Pancreas (tissue), 10 donors: ENCODE data around the gene IMMP2L. TPM values are rescaled to one million over a fixed set of nuclear protein-coding genes. Genes with fewer than 3 reads are reported as not detected.

Source experiments
- ATAC-seq, 4 donors: fragments of 200-7000 bp; cut with Tn5 transposase; one replicate each; pipeline versions ENCODE4 v1.8.0 to v1.9.1; 2020; ENCODE audit warnings: mild to moderate bottlenecking in 4 of 4, moderate library complexity in 4 of 4
- DNase-seq, 6 donors: peaks; one replicate each; pipeline ENCODE4 v3.0.0-alpha.2; 2020
- FAIRE-seq: peaks from 2 replicates; lab custom pipeline; 2012; peaks lifted over from hg19 to GRCh38; lab: Jason Lieb, UNC
- H3K27ac ChIP-seq, 4 donors: fragments of 200-600 bp; sonication (generic); 1 replicate in 3 of 4; 2 replicates in 1 of 4; pipeline versions ENCODE4 v1.5.0 to v1.8.0; 2020
- H3K27me3 ChIP-seq, 4 donors: fragments of 200-600 bp; one replicate each; pipeline ENCODE4 v1.8.0; 2021
- H3K36me3 ChIP-seq, 3 donors: fragments of 200-600 bp; sonication (generic) in 1 of 3; one replicate each; pipeline versions ENCODE4 v1.5.0 to v1.8.0; 2020 to 2021
- H3K4me1 ChIP-seq, 3 donors: fragments of 200-600 bp; one replicate each; pipeline ENCODE4 v1.8.0; 2021
- H3K4me3 ChIP-seq, 4 donors: fragments of 200-600 bp; sonication (generic) in 2 of 4; one replicate each; pipeline versions ENCODE4 v1.5.0 to v1.8.0; 2020 to 2021
- H3K9me3 ChIP-seq, 4 donors: fragments of 200-600 bp; one replicate each; pipeline ENCODE4 v1.8.0; 2021
- WGBS, 2 donors: extraction: QIAGEN DNeasy Blood & Tissue Kit; methylation state at CpG; one replicate each; pipeline ENCODE4 v1.1.7; 2013; 5-methylcytosine and 5-hydroxymethylcytosine counted together
- intact Hi-C, 3 donors: fragments of 100-400 bp; cut with DNase I; formaldehyde crosslinking; loops; one replicate each; pipeline versions ENCODE4 v1.11.1 to v1.14.2; 2022
- polyA plus RNA-seq, 2 donors: library from polyadenylated mRNA; stranded (reverse); fragments of 200-250 nt; gene quantifications; one replicate each; pipeline ENCODE4 v1.2.3, GENCODE V29; 2013
- total RNA-seq, 6 donors: library from RNA; stranded (reverse); fragmentation: NEBNext Ultra II Directional in 4 of 6; extraction: Animal tissue kit (Norgen Biotek cat#: 25700) in 4 of 6; gene quantifications; one replicate each; pipeline versions ENCODE4 v1.2.1 to v1.2.4, GENCODE V29; 2021 to 2023
- TF ChIP-seq, protein P1 (sequence below), 4 donors: fragments of 200-600 bp; sonication (generic) in 3 of 4; IDR thresholded peaks; one replicate each; pipeline versions ENCODE4 v1.5.0 to v1.8.0; 2021; ENCODE audit warnings: antibody characterized with exemption in 4 of 4
- donor health status: healthy with polysubstance abuse.
- donor health status: DM: no; HTN: no; CAD: no; lungs with moderate emphysema.
- donor health status: DM: no; HTN: no; CAD: no.
- donor health status: control.
- donor health status: control.
- donor health status: Bipolar disorder and iron deficiency.
- donor health status: DM: yes; HTN: yes; CAD: no.
- donor health status: DM: no; HTN: no; CAD: no.
- donor health status: DM: no; HTN: no; CAD: no.
- donor health status: DM: yes; HTN: yes; CAD: no.

The IMMP2L gene
- total and polyA plus RNA-seq, 8 donors: 7.3 to 30.0 (median 12.9) TPM

- intact Hi-C loops: no loop called here
- Histone ChIP-seq H3K27me3 (no peaks in the 10 kb centered on the region), H3K36me3 (no peaks in the 10 kb centered on the region), H3K27ac (no peak overlapping the region), H3K4me1 (peaks cover 0 to 24% (median 14%) of the 10 kb centered on the region in 3 donors), H3K4me3 (no peak overlapping the region), H3K9me3 (no peaks in the 10 kb centered on the region)
- no peak for ATAC-seq
- no peak for FAIRE-seq
- 96% methylated on average over 3 of the region's 3 CpGs for WGBS, 2 donors
- DNase-seq: no peak
- TF ChIP-seq, protein P1, sequence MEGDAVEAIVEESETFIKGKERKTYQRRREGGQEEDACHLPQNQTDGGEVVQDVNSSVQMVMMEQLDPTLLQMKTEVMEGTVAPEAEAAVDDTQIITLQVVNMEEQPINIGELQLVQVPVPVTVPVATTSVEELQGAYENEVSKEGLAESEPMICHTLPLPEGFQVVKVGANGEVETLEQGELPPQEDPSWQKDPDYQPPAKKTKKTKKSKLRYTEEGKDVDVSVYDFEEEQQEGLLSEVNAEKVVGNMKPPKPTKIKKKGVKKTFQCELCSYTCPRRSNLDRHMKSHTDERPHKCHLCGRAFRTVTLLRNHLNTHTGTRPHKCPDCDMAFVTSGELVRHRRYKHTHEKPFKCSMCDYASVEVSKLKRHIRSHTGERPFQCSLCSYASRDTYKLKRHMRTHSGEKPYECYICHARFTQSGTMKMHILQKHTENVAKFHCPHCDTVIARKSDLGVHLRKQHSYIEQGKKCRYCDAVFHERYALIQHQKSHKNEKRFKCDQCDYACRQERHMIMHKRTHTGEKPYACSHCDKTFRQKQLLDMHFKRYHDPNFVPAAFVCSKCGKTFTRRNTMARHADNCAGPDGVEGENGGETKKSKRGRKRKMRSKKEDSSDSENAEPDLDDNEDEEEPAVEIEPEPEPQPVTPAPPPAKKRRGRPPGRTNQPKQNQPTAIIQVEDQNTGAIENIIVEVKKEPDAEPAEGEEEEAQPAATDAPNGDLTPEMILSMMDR (IDR thresholded peaks at IDR 0.05): no peak
Observed at GRCh38 chr7:111104710-111105109, 457.6 kb downstream of the IMMP2L start.

DNA sequence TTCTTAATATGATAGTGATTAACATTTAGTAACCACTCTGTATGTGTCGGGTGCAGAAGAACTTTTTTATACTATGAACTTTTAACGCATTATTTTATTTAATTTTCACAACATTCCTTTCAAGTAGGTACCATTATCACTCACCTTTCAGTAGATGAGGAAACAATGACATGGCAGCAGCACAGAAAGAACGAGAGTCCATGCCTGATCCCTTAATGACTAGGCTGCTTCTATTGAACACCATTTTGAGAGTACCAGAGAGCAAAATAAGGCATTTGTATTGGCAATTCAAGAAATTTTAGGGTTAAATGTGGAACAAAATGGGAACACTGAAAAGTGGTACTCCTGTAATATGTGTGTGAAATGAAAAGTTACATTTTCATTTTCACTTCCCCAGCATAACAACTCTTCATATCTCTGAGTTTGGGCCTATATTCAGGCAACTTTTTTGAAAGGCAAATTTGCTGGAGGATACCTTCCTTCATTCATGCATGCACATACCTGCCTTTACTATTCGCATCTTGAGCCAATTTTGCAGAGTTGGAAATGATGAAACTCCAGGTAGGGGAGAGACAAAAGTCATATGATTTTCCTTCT lies 458.5 kb downstream of the IMMP2L start:
- Histone ChIP-seq H3K27ac (no peak overlapping the region), H3K4me3 (no peak overlapping the region), H3K4me1 (peaks cover 0 to 23% (median 14%) of the 10 kb centered on the region in 3 donors), H3K9me3 (no peaks in the 10 kb centered on the region), H3K27me3 (no peaks in the 10 kb centered on the region), H3K36me3 (no peaks in the 10 kb centered on the region)
- 73 to 74% methylated on average over 4 of the region's 4 CpGs for WGBS, 2 donors
- TF ChIP-seq, protein P1 (IDR thresholded peaks at IDR 0.05): no peak
- intact Hi-C loops: no loop called here
- DNase-seq (no peak), ATAC-seq (no peak), FAIRE-seq (no peak)

DNA sequence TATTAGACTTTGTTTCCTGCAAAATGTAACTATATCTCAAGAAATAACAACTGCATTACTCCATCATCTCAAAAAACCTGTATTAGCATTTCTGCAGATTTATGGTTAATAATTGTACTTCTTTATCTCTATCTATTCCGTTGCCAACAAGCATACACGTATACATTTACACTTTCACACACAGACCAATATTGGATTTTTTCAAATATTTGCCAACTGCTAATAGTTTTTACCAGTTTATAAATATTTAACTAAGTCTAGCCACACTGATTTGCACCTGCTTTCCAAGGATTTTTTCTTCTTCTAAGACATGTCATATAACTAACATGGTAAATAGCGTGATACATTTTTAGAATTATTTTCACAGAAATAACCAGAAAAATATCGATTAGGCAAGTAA lies 459.2 kb downstream of the IMMP2L start:
- 25 to 26% methylated on average over 4 of the region's 4 CpGs for WGBS, 2 donors
- H3K36me3 ChIP-seq: no peaks in the 10 kb centered on the region
- TF ChIP-seq, protein P1 (IDR thresholded peaks at IDR 0.05): no peak
- DNase-seq (no peak), FAIRE-seq (no peak), ATAC-seq (peak in 2 of 4 donors; percentile 29 to 59)
- H3K9me3 ChIP-seq: no peaks in the 10 kb centered on the region
- intact Hi-C loops: no loop called here
- H3K27me3 ChIP-seq: no peaks in the 10 kb centered on the region
- H3K4me3 ChIP-seq: no peak overlapping the region
- no peak overlapping the region for H3K27ac ChIP-seq
- H3K4me1 ChIP-seq: peaks cover 0 to 17% (median 13%) of the 10 kb centered on the region in 3 donors

DNA sequence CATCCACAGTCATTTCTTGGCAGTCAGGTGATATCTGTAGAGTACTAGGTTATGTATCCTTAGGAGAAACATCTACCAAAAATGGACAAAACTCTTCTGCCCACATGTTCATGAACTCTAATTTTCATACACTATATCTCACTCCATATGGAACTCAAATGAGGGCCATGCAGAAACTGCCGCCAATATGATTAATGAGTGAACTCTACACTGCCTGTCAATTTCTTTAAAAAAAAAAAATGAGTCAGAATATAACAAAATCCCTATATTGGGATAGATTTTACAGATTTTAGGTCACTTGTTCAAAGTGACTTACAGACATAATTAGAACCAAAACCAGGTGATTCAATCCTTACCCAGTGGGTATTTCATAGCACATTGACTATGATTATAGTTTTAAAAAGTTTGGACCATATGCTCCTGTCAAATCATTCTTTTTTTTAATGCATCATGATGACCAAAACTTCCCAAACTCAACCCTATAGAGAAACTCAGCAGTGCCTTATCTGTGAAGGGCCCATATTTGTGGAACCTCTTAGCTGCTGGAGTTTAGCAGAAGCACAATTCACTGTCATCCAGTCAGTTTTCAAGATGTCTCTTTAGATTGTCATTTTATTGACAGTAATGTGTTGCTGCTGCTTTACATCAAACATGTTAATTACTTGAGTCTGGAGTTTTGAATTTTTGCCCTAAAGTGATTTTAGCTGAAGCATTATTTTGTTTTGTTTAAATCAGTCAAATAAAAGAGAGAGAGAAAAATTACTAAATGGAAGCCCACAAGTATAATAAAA lies 460.2 kb downstream of the IMMP2L start:
- no peaks in the 10 kb centered on the region for H3K36me3 ChIP-seq
- no peak overlapping the region for H3K27ac ChIP-seq
- peaks cover 0 to 12% (median 9%) of the 10 kb centered on the region in 3 donors for H3K4me1 ChIP-seq
- FAIRE-seq: no peak
- no peak for ATAC-seq
- intact Hi-C loops: no loop called here
- no peaks in the 10 kb centered on the region for H3K9me3 ChIP-seq
- H3K4me3 ChIP-seq: no peak overlapping the region
- TF ChIP-seq, protein P1 (IDR thresholded peaks at IDR 0.05): no peak
- H3K27me3 ChIP-seq: no peaks in the 10 kb centered on the region
- no peak for DNase-seq
- WGBS, 2 donors: 97 to 100% methylated on average over 1 of the region's 1 CpG

GRCh38 chr7:111098926-111099250 lies 463.4 kb downstream of the IMMP2L start:
- DNase-seq (no peak), FAIRE-seq (peak; percentile 29), ATAC-seq (no peak)
- H3K27me3 ChIP-seq: no peaks in the 10 kb centered on the region
- intact Hi-C loops: loop anchor here in 1 of 3 donors (10.0 kb wide), 1 partner anchor 386 kb away; no protein-coding TSS in a partner anchor
- WGBS, 2 donors: 22 to 49% methylated on average over 1 of the region's 1 CpG
- H3K4me1 ChIP-seq: peaks cover 0 to 12% (median 9%) of the 10 kb centered on the region in 3 donors
- H3K36me3 ChIP-seq: no peaks in the 10 kb centered on the region
- H3K9me3 ChIP-seq: no peaks in the 10 kb centered on the region
- no peak overlapping the region for H3K4me3 ChIP-seq
- no peak overlapping the region for H3K27ac ChIP-seq
- TF ChIP-seq, protein P1 (IDR thresholded peaks at IDR 0.05): no peak
